Esophagus muscularis mucosa (tissue), 3 donors: ENCODE results near the gene MACC1.

Experiments
- CTCF ChIP-seq, 3 experiments: fragments of 200-600 bp in 2 of 3; fragments of 450-650 bp in 1 of 3; sonication (generic) in 2 of 3; IDR thresholded peaks; one replicate each; pipeline ENCODE4 v1.5.1; 2017 to 2019; ENCODE audit warnings: antibody characterized with exemption in 3 of 3, mild to moderate bottlenecking in 2 of 3, moderate library complexity in 1 of 3
- POLR2A ChIP-seq: fragments of 450-650 bp; IDR thresholded peaks from one replicate; pipeline ENCODE4 v1.6.1; 2017; ENCODE audit warnings: antibody characterized with exemption, moderate library complexity, mild to moderate bottlenecking, low read depth
- POLR2AphosphoS5 ChIP-seq, 2 donors: sonication (generic); formaldehyde crosslinking; IDR thresholded peaks; one replicate each; pipeline ENCODE4 v1.6.1; 2017; ENCODE audit warnings: antibody characterized with exemption in 2 of 2

- no peak for TF ChIP-seq CTCF (IDR thresholded peaks at IDR 0.05)
- TF ChIP-seq POLR2AphosphoS5 (IDR thresholded peaks at IDR 0.05) = no peak
- no peak for TF ChIP-seq POLR2A
Observed at GRCh38 chr7:20260223-20260622, 43.0 kb upstream of the MACC1 start.
